Parathyroid adenoma (tissue), 2 donors: ENCODE measurements around the gene MAP1B.

ENCODE experiments used
- H2AFZ ChIP-seq: fragments of 300-600 bp; sonication (generic); one replicate; pipeline ENCODE4 v1.7.0; 2017; ENCODE audit warnings: antibody characterized with exemption, mild to moderate bottlenecking
- H3K27ac ChIP-seq: fragments of 300-600 bp; sonication (generic); one replicate; pipeline ENCODE4 v1.7.0; 2017
- H3K27me3 ChIP-seq: fragments of 300-600 bp; sonication (generic); one replicate; pipeline ENCODE4 v1.7.0; 2017; ENCODE audit warnings: low read length; ENCODE audit not compliant: control insufficient read depth, insufficient read depth
- H3K36me3 ChIP-seq: fragments of 300-600 bp; sonication (generic); one replicate; pipeline ENCODE4 v1.7.0; 2017; ENCODE audit warnings: low read length; ENCODE audit not compliant: control insufficient read depth, insufficient read depth
- H3K4me1 ChIP-seq: fragments of 300-600 bp; sonication (generic); one replicate; pipeline ENCODE4 v1.7.0; 2017; ENCODE audit warnings: control low read depth
- H3K4me2 ChIP-seq: fragments of 300-600 bp; sonication (generic); one replicate; pipeline ENCODE4 v1.7.0; 2017; ENCODE audit warnings: low read length
- H3K4me3 ChIP-seq: fragments of 300-600 bp; sonication (generic); one replicate; pipeline ENCODE4 v1.7.0; 2017; ENCODE audit warnings: low read depth, low read length
- H3K79me2 ChIP-seq: fragments of 300-600 bp; sonication (generic); one replicate; pipeline ENCODE4 v1.7.0; 2017; ENCODE audit warnings: control low read depth
- H3K9ac ChIP-seq: fragments of 300-600 bp; sonication (generic); one replicate; pipeline ENCODE4 v1.7.0; 2017; ENCODE audit warnings: mild to moderate bottlenecking
- H3K9me3 ChIP-seq: fragments of 300-600 bp; sonication (generic); one replicate; pipeline ENCODE4 v1.7.0; 2017; ENCODE audit warnings: low read length; ENCODE audit not compliant: control insufficient read depth
- TF ChIP-seq, protein P1 (sequence below): fragments of 300-600 bp; sonication (generic); IDR thresholded peaks from one replicate; pipeline ENCODE4 v1.7.0; 2017; ENCODE audit warnings: antibody characterized with exemption, mild to moderate bottlenecking
- donor health status: primary hyperparathyroidism.

Gene MAP1B

DNA sequence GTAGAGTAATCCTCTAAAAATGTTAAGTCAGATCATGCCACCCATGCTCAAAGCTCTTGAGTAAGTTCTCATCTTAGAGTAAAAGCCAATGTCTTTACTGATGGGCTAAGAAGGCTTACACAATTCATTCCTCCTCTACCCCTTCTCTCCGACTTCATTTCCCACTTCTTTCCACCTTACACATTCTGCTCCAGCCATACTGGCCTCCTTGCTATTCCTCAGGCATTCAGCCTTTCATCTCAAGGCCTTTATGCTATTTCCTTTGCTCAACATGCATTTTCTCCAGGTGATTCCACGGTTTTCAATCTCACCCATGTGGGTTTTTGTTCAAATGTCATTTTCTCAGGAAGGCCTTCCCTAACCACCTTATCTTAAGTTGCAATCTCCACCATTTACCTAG is 104.9 kb downstream of the MAP1B start:
- H3K4me1 ChIP-seq, result no peaks in the 10 kb centered on the region
- no peaks in the 10 kb centered on the region for H3K27me3 ChIP-seq
- no peak overlapping the region for H3K4me3 ChIP-seq
- H3K4me2 ChIP-seq, result no peak overlapping the region
- H3K9ac ChIP-seq, result no peak overlapping the region
- no peaks in the 10 kb centered on the region for H3K36me3 ChIP-seq
- no peaks in the 10 kb centered on the region for H3K79me2 ChIP-seq
- H3K9me3 ChIP-seq, result no peaks in the 10 kb centered on the region
- no peak overlapping the region for H3K27ac ChIP-seq
- TF ChIP-seq, protein P1, sequence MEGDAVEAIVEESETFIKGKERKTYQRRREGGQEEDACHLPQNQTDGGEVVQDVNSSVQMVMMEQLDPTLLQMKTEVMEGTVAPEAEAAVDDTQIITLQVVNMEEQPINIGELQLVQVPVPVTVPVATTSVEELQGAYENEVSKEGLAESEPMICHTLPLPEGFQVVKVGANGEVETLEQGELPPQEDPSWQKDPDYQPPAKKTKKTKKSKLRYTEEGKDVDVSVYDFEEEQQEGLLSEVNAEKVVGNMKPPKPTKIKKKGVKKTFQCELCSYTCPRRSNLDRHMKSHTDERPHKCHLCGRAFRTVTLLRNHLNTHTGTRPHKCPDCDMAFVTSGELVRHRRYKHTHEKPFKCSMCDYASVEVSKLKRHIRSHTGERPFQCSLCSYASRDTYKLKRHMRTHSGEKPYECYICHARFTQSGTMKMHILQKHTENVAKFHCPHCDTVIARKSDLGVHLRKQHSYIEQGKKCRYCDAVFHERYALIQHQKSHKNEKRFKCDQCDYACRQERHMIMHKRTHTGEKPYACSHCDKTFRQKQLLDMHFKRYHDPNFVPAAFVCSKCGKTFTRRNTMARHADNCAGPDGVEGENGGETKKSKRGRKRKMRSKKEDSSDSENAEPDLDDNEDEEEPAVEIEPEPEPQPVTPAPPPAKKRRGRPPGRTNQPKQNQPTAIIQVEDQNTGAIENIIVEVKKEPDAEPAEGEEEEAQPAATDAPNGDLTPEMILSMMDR, result no peak
- no peak overlapping the region for H2AFZ ChIP-seq

- H2AFZ ChIP-seq, result no peak overlapping the region
- H3K79me2 ChIP-seq, result no peaks in the 10 kb centered on the region
- H3K27me3 ChIP-seq, result no peaks in the 10 kb centered on the region
- H3K4me1 ChIP-seq, result no peaks in the 10 kb centered on the region
- no peaks in the 10 kb centered on the region for H3K9me3 ChIP-seq
- H3K36me3 ChIP-seq, result no peaks in the 10 kb centered on the region
- H3K4me3 ChIP-seq, result no peak overlapping the region
- TF ChIP-seq, protein P1, result no peak
- no peak overlapping the region for H3K9ac ChIP-seq
- no peak overlapping the region for H3K27ac ChIP-seq
- H3K4me2 ChIP-seq, result no peak overlapping the region
Observed at GRCh38 chr5:72213482-72213881, 106.2 kb downstream of the MAP1B start.

DNA sequence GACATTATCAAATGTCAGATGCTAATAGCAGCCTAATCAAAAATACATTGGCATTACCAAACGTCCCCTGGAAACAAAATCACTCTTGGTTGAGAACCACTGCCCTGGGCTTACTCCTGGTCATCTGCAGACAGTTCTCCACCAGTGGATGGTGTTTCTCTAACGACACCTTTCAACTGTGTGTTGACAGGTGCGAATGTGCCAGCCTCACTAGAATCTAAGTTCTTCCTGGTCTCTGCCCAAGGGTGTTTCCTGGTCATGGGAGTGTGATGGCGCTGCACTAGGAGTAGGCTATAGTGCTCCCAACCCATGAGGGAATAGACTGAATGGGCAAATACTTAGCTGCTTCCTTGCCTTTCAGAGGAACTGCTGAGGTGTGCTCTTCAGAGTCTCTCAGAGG is 106.9 kb downstream of the MAP1B start:
- Histone ChIP-seq H3K9me3 (no peaks in the 10 kb centered on the region), H3K4me1 (no peaks in the 10 kb centered on the region), H3K4me3 (no peak overlapping the region), H3K27ac (no peak overlapping the region), H3K4me2 (no peak overlapping the region), H3K9ac (no peak overlapping the region), H3K79me2 (no peaks in the 10 kb centered on the region), H2AFZ (no peak overlapping the region), H3K27me3 (no peaks in the 10 kb centered on the region), H3K36me3 (no peaks in the 10 kb centered on the region)
- TF ChIP-seq, protein P1, result no peak

DNA sequence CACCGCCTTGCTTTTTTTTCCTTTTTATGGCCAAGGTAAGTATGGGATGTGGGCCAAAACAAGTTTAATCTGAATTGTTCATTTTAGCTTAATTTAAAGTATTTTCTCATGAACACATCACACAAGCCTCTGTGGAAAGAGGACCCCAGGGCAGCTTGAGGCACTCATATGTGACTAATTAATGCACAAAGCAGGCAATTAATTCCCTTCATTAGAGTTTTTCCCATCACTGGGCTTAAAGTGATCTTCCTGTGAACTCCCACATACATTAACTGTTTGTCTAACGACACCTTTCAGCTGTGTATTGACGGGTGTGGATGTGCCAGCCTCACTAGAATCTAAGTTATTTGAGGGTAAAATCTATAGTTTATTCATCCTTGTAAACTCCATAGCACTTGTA is 109.5 kb downstream of the MAP1B start:
- Histone ChIP-seq H3K36me3 (no peaks in the 10 kb centered on the region), H3K27ac (no peak overlapping the region), H3K4me2 (no peak overlapping the region), H3K4me1 (no peaks in the 10 kb centered on the region), H2AFZ (no peak overlapping the region), H3K79me2 (no peaks in the 10 kb centered on the region), H3K9me3 (no peaks in the 10 kb centered on the region), H3K27me3 (no peaks in the 10 kb centered on the region), H3K9ac (no peak overlapping the region), H3K4me3 (no peak overlapping the region)
- TF ChIP-seq, protein P1, result no peak

DNA sequence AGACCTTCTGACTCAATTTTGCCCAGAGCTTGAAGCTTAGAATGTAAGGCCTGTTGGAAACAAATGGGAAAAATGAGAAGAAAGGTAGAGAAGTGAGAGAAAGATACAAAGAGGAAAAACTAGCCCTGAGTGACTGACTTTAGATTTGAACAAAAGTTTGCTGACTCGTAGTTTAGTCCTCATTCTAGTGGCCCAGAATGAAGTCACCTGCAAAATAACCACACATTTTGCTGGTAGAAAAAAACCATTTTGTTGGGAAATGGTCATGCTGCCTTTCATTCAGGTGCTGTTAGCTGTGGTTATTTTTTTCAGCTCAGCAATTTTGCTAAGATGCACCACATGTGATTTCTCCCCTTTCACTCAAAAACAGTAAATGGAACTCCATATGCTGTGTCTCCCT is 113.8 kb downstream of the MAP1B start:
- no peak overlapping the region for H3K4me3 ChIP-seq
- H2AFZ ChIP-seq, result no peak overlapping the region
- H3K36me3 ChIP-seq, result no peaks in the 10 kb centered on the region
- no peaks in the 10 kb centered on the region for H3K9me3 ChIP-seq
- no peaks in the 10 kb centered on the region for H3K79me2 ChIP-seq
- H3K27ac ChIP-seq, result no peak overlapping the region
- no peaks in the 10 kb centered on the region for H3K4me1 ChIP-seq
- TF ChIP-seq, protein P1, result no peak
- H3K9ac ChIP-seq, result no peak overlapping the region
- no peak overlapping the region for H3K4me2 ChIP-seq
- H3K27me3 ChIP-seq, result no peaks in the 10 kb centered on the region
